Ectodermal cell (in vitro differentiated cells): ENCODE results near the gene ANOS1.
A peak's percentile ranks its signal among the peaks of the same experiment; 100 is the strongest.

ENCODE experiments used
- H3K27ac ChIP-seq: 2 replicates; pipeline ENCODE4 v1.7.0; 2013; ENCODE audit warnings: mild to moderate bottlenecking, low read depth, low read length; ENCODE audit not compliant: insufficient read depth, poor library complexity, severe bottlenecking
- H3K27me3 ChIP-seq: 2 replicates; pipeline ENCODE4 v1.7.0; 2013; ENCODE audit warnings: mild to moderate bottlenecking, low read length; ENCODE audit not compliant: insufficient read depth, control insufficient read depth, poor library complexity, severe bottlenecking
- H3K36me3 ChIP-seq: one replicate; pipeline ENCODE4 v1.7.0; 2013; ENCODE audit warnings: low read length; ENCODE audit not compliant: control insufficient read depth, insufficient read depth
- H3K4me1 ChIP-seq: one replicate; pipeline ENCODE4 v1.7.0; 2013; ENCODE audit warnings: low read length; ENCODE audit not compliant: control insufficient read depth, insufficient read depth
- H3K4me3 ChIP-seq: 2 replicates; pipeline ENCODE4 v1.7.0; 2013; ENCODE audit warnings: low read depth, low read length, control low read depth; ENCODE audit not compliant: insufficient read depth
- H3K9me3 ChIP-seq: 2 replicates; pipeline ENCODE4 v1.7.0; 2013; ENCODE audit warnings: mild to moderate bottlenecking, low read length, moderate library complexity; ENCODE audit not compliant: control insufficient read depth
- WGBS, 2 experiments: methylation state at CpG; one replicate each; pipeline ENCODE4 v1.1.7; 2013; ENCODE audit warnings: missing lambda C conversion rate in 2 of 2; 5-methylcytosine and 5-hydroxymethylcytosine counted together

ANOS1 gene

GRCh38 chrX:8741981-8742380, 10.0 kb upstream of the ANOS1 start:
- Histone ChIP-seq H3K36me3 (no peaks in the 10 kb centered on the region), H3K9me3 (no peaks in the 10 kb centered on the region), H3K27me3 (no peaks in the 10 kb centered on the region), H3K4me1 (no peaks in the 10 kb centered on the region), H3K4me3 (no peak overlapping the region), H3K27ac (no peak overlapping the region)
- WGBS, 2 experiments = 91 to 94% methylated on average over 10 of the region's 10 CpGs

DNA sequence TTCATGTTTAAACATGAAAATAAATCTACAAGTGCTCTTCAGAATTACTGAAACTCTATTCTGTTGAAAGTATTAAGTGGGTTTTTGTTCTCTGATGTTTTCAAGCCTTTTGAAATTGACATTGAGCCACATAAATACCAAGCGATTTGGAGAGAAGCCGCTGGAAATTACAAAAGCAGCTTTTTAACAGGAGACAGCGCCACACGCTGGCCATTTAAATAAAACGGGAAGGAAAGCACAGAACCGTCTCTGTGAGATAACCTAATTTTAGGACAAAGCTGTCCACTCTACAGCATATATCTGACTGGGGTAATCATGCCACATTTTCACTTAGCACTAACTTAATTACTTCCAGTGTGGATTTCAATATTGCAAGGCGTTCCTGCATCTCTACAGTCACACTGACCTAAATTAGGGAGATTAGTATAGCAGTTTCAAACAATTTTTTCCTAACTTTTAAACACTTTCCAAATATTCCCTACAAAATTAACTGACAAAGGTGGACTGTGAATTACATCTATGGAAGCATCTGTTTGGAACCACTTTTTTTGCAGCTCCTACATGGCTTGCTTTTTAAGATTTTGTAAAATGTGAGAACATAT, 6.8 kb upstream of the ANOS1 start:
- no peak overlapping the region for H3K4me3 ChIP-seq
- H3K4me1 ChIP-seq = no peaks in the 10 kb centered on the region
- H3K9me3 ChIP-seq = no peaks in the 10 kb centered on the region
- 0 to 3% methylated on average over 7 of the region's 7 CpGs for WGBS, 2 experiments
- H3K36me3 ChIP-seq = no peaks in the 10 kb centered on the region
- no peak overlapping the region for H3K27ac ChIP-seq
- H3K27me3 ChIP-seq = no peaks in the 10 kb centered on the region

GRCh38 chrX:8737883-8738282, 5.9 kb upstream of the ANOS1 start:
- H3K27ac ChIP-seq = no peak overlapping the region
- no peaks in the 10 kb centered on the region for H3K36me3 ChIP-seq
- peaks cover 6% of the 10 kb centered on the region for H3K27me3 ChIP-seq
- H3K4me3 ChIP-seq = no peak overlapping the region
- H3K9me3 ChIP-seq = no peaks in the 10 kb centered on the region
- 90 to 92% methylated on average over 7 of the region's 9 CpGs for WGBS, 2 experiments
- no peaks in the 10 kb centered on the region for H3K4me1 ChIP-seq

DNA sequence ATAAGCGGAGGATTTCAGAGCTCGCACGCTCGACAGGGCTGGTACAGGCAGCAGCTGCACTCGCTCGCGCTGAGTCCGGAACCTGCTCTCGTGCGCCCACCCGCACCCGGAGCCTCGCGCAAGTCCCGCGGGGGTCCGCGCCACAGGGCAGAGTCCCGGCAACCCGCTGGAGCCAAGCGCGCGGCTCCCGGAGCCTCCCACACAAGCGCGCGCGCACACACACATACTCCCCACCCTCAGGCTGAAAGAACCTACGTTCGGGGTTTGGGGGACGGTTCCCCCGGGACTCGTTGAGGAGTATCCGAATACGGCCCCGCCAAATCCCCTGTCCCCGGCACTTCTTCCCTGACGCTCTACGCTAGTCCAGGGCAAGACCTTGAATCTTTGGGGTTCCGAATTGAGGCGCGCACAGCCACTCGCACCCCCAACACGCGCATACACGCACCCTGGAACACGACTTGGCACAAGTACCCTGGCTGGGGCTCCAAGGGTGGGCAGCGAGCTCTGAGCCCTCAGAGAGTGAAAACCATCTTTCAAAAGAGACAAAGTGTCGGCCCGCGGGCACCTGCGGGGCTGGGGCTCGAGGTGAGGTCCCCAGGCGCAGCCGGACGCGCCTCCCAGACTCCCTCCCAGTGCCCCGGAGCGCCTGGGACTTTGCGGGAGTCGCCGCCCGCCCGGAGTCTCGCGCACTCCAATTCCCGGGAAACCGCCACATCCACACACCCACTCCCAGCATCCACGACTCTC, 952 bp downstream of the ANOS1 start:
- 0% methylated on average over 60 to 69 of the region's 69 CpGs for WGBS, 2 experiments
- peaks cover 32% of the 10 kb centered on the region for H3K27me3 ChIP-seq
- no peaks in the 10 kb centered on the region for H3K4me1 ChIP-seq
- peak overlapping the region; percentile 52 for H3K4me3 ChIP-seq
- H3K36me3 ChIP-seq = no peaks in the 10 kb centered on the region
- H3K9me3 ChIP-seq = no peaks in the 10 kb centered on the region
- no peak overlapping the region for H3K27ac ChIP-seq

DNA sequence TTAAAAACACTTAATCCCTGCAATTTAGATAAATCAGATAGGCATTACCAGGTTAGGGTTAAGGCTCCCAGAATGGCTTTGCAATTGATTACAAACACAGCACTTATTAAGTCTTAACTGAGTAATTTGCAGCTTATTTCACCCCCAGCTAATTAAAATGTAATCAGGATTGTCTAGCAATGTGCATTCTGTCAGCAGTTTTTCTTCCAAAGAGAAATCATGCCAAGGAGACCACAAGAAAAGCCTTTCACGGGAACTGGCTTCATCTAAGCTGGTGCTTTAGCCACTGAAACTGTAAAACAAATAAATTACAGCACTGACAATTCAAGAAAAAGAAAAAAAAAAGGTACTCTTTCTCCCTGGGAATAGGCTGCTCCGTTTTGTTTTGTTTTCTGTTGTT, 2.1 kb downstream of the ANOS1 start:
- WGBS, 2 experiments = 9 to 33% methylated on average over 1 to 2 of the region's 2 CpGs
- Histone ChIP-seq H3K4me3 (peak overlapping the region; percentile 52), H3K9me3 (no peaks in the 10 kb centered on the region), H3K36me3 (no peaks in the 10 kb centered on the region), H3K27ac (no peak overlapping the region), H3K4me1 (no peaks in the 10 kb centered on the region), H3K27me3 (peaks cover 32% of the 10 kb centered on the region)

DNA sequence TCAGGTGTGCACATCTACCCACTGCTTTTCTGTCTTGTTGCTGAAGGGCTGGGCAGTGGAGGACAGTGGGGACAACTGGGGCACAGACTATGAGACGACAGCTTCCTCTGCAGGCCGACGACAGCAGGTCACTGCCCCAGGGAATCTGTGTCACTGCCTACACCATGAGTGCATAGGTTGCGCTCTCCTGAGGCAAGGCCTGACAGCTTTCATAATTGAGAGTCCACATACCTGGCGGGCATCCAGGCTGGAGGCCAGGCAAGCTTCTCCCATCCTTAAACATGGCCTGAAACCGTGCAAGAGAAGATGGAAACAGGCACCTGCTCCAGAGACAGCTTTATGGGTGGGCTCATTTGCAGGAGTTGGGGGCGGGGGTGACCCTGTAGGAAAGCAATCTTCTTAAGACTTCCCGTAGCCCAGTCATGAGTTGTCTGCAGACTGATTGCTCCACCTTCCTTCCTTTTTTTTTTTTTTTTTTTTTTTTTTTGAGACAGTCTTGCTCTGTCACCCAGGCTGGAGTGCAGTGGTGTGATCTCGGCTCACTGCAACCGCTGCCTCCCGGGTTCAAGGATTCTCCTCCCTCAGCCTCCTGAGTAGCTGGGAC, 2.9 kb downstream of the ANOS1 start:
- peaks cover 32% of the 10 kb centered on the region for H3K27me3 ChIP-seq
- 67 to 69% methylated on average over 11 of the region's 11 CpGs for WGBS, 2 experiments
- no peaks in the 10 kb centered on the region for H3K36me3 ChIP-seq
- H3K27ac ChIP-seq = no peak overlapping the region
- H3K9me3 ChIP-seq = no peaks in the 10 kb centered on the region
- no peak overlapping the region for H3K4me3 ChIP-seq
- H3K4me1 ChIP-seq = no peaks in the 10 kb centered on the region

- Histone ChIP-seq H3K27ac (no peak overlapping the region), H3K36me3 (no peaks in the 10 kb centered on the region), H3K9me3 (no peaks in the 10 kb centered on the region), H3K4me3 (no peak overlapping the region), H3K4me1 (no peaks in the 10 kb centered on the region), H3K27me3 (peaks cover 14% of the 10 kb centered on the region)
- 38 to 43% methylated on average over 7 of the region's 7 CpGs for WGBS, 2 experiments
These were observed 5.8 kb downstream of the ANOS1 start for GRCh38 chrX:8726031-8726652.

GRCh38 chrX:8724300-8724699, 7.6 kb downstream of the ANOS1 start:
- no peak overlapping the region for H3K27ac ChIP-seq
- 41 to 56% methylated on average over 7 of the region's 7 CpGs for WGBS, 2 experiments
- H3K36me3 ChIP-seq = no peaks in the 10 kb centered on the region
- no peak overlapping the region for H3K4me3 ChIP-seq
- no peaks in the 10 kb centered on the region for H3K9me3 ChIP-seq
- no peaks in the 10 kb centered on the region for H3K4me1 ChIP-seq
- no peaks in the 10 kb centered on the region for H3K27me3 ChIP-seq

GRCh38 chrX:8721536-8721935, 10.4 kb downstream of the ANOS1 start:
- Histone ChIP-seq H3K4me3 (no peak overlapping the region), H3K4me1 (no peaks in the 10 kb centered on the region), H3K27me3 (no peaks in the 10 kb centered on the region), H3K9me3 (no peaks in the 10 kb centered on the region), H3K27ac (no peak overlapping the region), H3K36me3 (no peaks in the 10 kb centered on the region)
- 57 to 68% methylated on average over 2 of the region's 2 CpGs for WGBS, 2 experiments

DNA sequence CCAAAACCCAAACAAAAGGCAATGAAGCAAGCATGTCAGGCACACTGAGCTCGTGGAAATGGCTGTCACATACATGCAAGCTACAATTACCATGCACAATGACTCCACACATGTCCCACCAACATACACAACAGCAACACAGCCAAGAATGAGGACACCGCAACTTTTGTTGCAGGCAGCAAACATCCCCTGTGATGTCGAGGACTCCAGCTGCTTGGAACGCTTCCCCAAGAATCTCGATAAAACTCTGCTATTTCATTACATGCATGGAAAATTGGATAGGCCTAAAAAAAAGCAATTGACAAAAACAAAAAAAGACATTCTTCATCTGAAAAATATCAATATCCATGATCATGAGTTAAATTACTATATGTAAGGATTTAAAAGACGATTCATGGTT, 11.8 kb downstream of the ANOS1 start:
- Histone ChIP-seq H3K9me3 (no peaks in the 10 kb centered on the region), H3K4me3 (no peak overlapping the region), H3K27ac (no peak overlapping the region), H3K36me3 (no peaks in the 10 kb centered on the region), H3K27me3 (no peaks in the 10 kb centered on the region), H3K4me1 (no peaks in the 10 kb centered on the region)
- WGBS, 2 experiments = 97 to 99% methylated on average over 5 of the region's 6 CpGs
